GM21786 (cell line): ENCODE results near the gene STXBP5.

Experiments used
- ATAC-seq: cut with Tn5 transposase; IDR thresholded peaks from one replicate; pipeline ENCODE4 v1.9.1; 2021; ENCODE audit not compliant: unreplicated experiment

STXBP5 gene

GRCh38 chr6:147421903-147422302 is 217.7 kb downstream of the STXBP5 start:
- ATAC-seq = no peak

GRCh38 chr6:147423111-147423510 is 218.9 kb downstream of the STXBP5 start:
- no peak for ATAC-seq

- no peak for ATAC-seq
These were observed 225.6 kb downstream of the STXBP5 start for GRCh38 chr6:147429794-147430193.

GRCh38 chr6:147430811-147431210 is 226.6 kb downstream of the STXBP5 start:
- ATAC-seq = no peak

- ATAC-seq = no peak
These were observed 229.9 kb downstream of the STXBP5 start for GRCh38 chr6:147434076-147434475.

GRCh38 chr6:147434516-147434915 is 230.3 kb downstream of the STXBP5 start:
- no peak for ATAC-seq

GRCh38 chr6:147437615-147438014 is 233.4 kb downstream of the STXBP5 start:
- ATAC-seq = no peak

GRCh38 chr6:147438758-147439528 is 234.7 kb downstream of the STXBP5 start:
- peak; percentile 43 for ATAC-seq
